Naive thymus-derived CD4-positive, alpha-beta T cell (primary cell): ENCODE measurements around the gene CASP9. TPM values are rescaled to one million over a fixed set of nuclear protein-coding genes. Genes with fewer than 3 reads are reported as not detected.
"Not testable (repeated sequence)": the region's sequence is repeated elsewhere in the genome, so short reads cannot be mapped to it uniquely, and the experiment has no call there.

Experiments
- ATAC-seq: fragments of 150-1000 bp; cut with Tn5 transposase; 2 replicates; pipeline ENCODE4 v1.10.0; 2021; ENCODE audit warnings: mild to moderate bottlenecking, moderate library complexity
- CTCF ChIA-PET: fragments of 350-600 bp; sonication (Branson Sonifier 250); formaldehyde crosslinking; loops from one replicate; lab custom pipeline; 2021; ENCODE audit warnings: antibody characterized with exemption; lab: Charles Lee
- POLR2A ChIA-PET: fragments of 350-600 bp; sonication (Branson Sonifier 250); formaldehyde crosslinking; loops from one replicate; lab custom pipeline; 2021; ENCODE audit warnings: antibody characterized with exemption, inconsistent platforms; lab: Charles Lee
- DNase-seq, 9 donors: peaks; one replicate each; pipeline versions ENCODE4 v3.0.0 to v3.0.0-alpha.2; 2020 to 2022; ENCODE audit warnings: mixed read lengths in 1 of 9
- H3K27ac ChIP-seq: one replicate; pipeline ENCODE4 v1.7.0; 2013; ENCODE audit warnings: mild to moderate bottlenecking, low read depth, low read length, moderate library complexity
- H3K27me3 ChIP-seq, 2 donors: one replicate each; pipeline ENCODE4 v1.7.0; 2013; ENCODE audit warnings: low read length in 2 of 2, mild to moderate bottlenecking in 2 of 2, moderate library complexity in 2 of 2; ENCODE audit not compliant: control insufficient read depth in 2 of 2, insufficient read depth in 2 of 2
- H3K36me3 ChIP-seq, 3 experiments: 1 replicate in 2 of 3; 2 replicates in 1 of 3; pipeline ENCODE4 v1.7.0; 2013; ENCODE audit warnings: low read length in 3 of 3, mild to moderate bottlenecking in 3 of 3, moderate library complexity in 1 of 3; ENCODE audit not compliant: insufficient read depth in 3 of 3, control insufficient read depth in 2 of 3
- H3K4me1 ChIP-seq, 2 donors: one replicate each; pipeline ENCODE4 v1.7.0; 2013; ENCODE audit warnings: low read length in 2 of 2, mild to moderate bottlenecking in 2 of 2, moderate library complexity in 1 of 2; ENCODE audit not compliant: control insufficient read depth in 2 of 2, insufficient read depth in 2 of 2
- H3K4me3 ChIP-seq: 2 replicates; pipeline ENCODE4 v1.7.0; 2013; ENCODE audit warnings: mild to moderate bottlenecking, low read length
- H3K9me3 ChIP-seq, 3 experiments: 1 replicate in 2 of 3; 2 replicates in 1 of 3; pipeline ENCODE4 v1.7.0; 2013; ENCODE audit warnings: low read length in 3 of 3; ENCODE audit not compliant: control insufficient read depth in 2 of 3
- H3K27ac Mint-ChIP-seq, 9 donors: one replicate each; pipeline ENCODE4 v1.8.0; 2020 to 2022; ENCODE audit warnings: mixed read lengths in 9 of 9, mild to moderate bottlenecking in 8 of 9, moderate library complexity in 5 of 9, inconsistent platforms in 2 of 9
- H3K27me3 Mint-ChIP-seq, 5 donors: one replicate each; pipeline ENCODE4 v1.8.0; 2021 to 2022; ENCODE audit warnings: mixed read lengths in 5 of 5, mild to moderate bottlenecking in 1 of 5
- H3K36me3 Mint-ChIP-seq, 5 donors: one replicate each; pipeline ENCODE4 v1.8.0; 2020 to 2022; ENCODE audit warnings: mixed read lengths in 5 of 5, mild to moderate bottlenecking in 3 of 5, inconsistent platforms in 1 of 5
- H3K4me1 Mint-ChIP-seq, 7 donors: one replicate each; pipeline ENCODE4 v1.8.0; 2020 to 2022; ENCODE audit warnings: mixed read lengths in 7 of 7, mild to moderate bottlenecking in 3 of 7, inconsistent platforms in 1 of 7
- H3K4me3 Mint-ChIP-seq, 10 donors: one replicate each; pipeline ENCODE4 v1.8.0; 2020 to 2022; ENCODE audit warnings: mild to moderate bottlenecking in 10 of 10, mixed read lengths in 10 of 10, moderate library complexity in 6 of 10, inconsistent platforms in 2 of 10
- H3K9me3 Mint-ChIP-seq, 11 donors: one replicate each; pipeline ENCODE4 v1.8.0; 2020 to 2022; ENCODE audit warnings: mixed read lengths in 11 of 11, mild to moderate bottlenecking in 4 of 11, inconsistent platforms in 1 of 11, moderate library complexity in 1 of 11
- intact Hi-C, 2 donors: fragments of 100-400 bp; cut with micrococcal nuclease; formaldehyde crosslinking; loops; one replicate each; pipeline ENCODE4 v1.15.1; 2023
- polyA plus RNA-seq, 2 donors: library from polyadenylated mRNA; unstranded; fragments of 300-500 nt; fragmentation: Illumina TruSeq; gene quantifications; one replicate each; pipeline ENCODE4 v1.2.3, GENCODE V29; 2021
- total RNA-seq, 6 experiments: library from RNA in 5 of 6; stranded (reverse) in 5 of 6; gene quantifications; 1 replicate in 5 of 6; 2 replicates in 1 of 6; pipeline ENCODE4 v1.2.3 and lab custom pipeline; 2021 to 2026

CASP9 gene
- total and polyA plus RNA-seq, 7 experiments from 2014 or later = 9.0 to 22.2 (median 15.2) TPM

- Histone ChIP-seq H3K9me3 (no peaks in the 10 kb centered on the region), H3K27ac (peak overlapping the region; percentile 100), H3K4me3 (peak overlapping the region; percentile 58), H3K27me3 (no peaks in the 10 kb centered on the region), H3K36me3 (no peaks in the 10 kb centered on the region), H3K4me1 (peaks cover 21 to 25% of the 10 kb centered on the region in 2 donors)
- no peaks in the 10 kb centered on the region for H3K27me3 Mint-ChIP-seq
- intact Hi-C loops = loop anchor here (1.0 to 10.0 kb wide), 12 partner anchors 94 to 1531 kb away; partner anchors contain the start of genes DDI2 (in 1 of the 2), EFHD2 (in 1 of the 2), PLEKHM2 (in 1 of the 2) and SDHB (in 1 of the 2)
- no peak for DNase-seq
- H3K36me3 Mint-ChIP-seq = peaks cover 0 to 18% (median 0%) of the 10 kb centered on the region in 5 donors
- ChIA-PET CTCF (interaction anchor here (0.7 kb wide), 1 partner anchor 45 kb away, joined by 3 read pairs; no protein-coding TSS in a partner anchor), POLR2A (interaction anchor here (0.6 kb wide), 2 partner anchors 30 to 91 kb away, joined by 3 to 5 read pairs; no protein-coding TSS in a partner anchor)
- H3K9me3 Mint-ChIP-seq = peaks cover 0 to 4% (median 0%) of the 10 kb centered on the region in 11 donors
- no peak for ATAC-seq
- peaks cover 30 to 60% (median 55%) of the 10 kb centered on the region in 7 donors for H3K4me1 Mint-ChIP-seq
- peak overlapping the region; percentile 90 to 100 (median 100) for H3K27ac Mint-ChIP-seq
- H3K4me3 Mint-ChIP-seq = peak overlapping the region; percentile 82 to 100 (median 91)
Measured at GRCh38 chr1:15523104-15524020, 653 bp downstream of the CASP9 start.

DNA sequence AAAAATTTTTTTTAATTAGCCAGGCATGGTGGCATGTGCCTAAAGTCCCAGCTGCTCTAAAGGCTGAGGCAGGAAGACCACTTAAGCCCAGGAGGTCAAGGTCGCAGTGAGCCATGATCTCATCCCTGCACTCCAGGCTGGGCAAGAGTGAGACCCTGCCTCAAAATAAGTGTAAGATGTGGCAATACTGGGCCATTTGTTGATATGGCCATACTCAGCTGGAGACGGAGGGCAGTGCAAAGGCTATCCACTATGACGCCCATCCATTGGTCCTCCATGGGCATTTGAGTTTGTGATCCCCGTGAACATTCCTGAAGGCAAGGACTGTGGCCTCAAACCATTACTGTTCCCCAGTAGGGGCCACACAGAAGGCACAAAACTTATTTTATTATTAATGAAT lies 1.5 kb downstream of the CASP9 start:
- peaks cover 0 to 5% (median 0%) of the 10 kb centered on the region in 3 experiments for H3K36me3 ChIP-seq
- H3K4me1 ChIP-seq = peaks cover 19 to 21% of the 10 kb centered on the region in 2 donors
- Mint-ChIP-seq H3K27me3 (no peaks in the 10 kb centered on the region), H3K9me3 (peaks cover 0 to 4% (median 0%) of the 10 kb centered on the region in 11 donors), H3K4me3 (peak overlapping the region in 5 of 10 donors; percentile 29 to 100 (median 87)), H3K27ac (peak overlapping the region in 4 of 9 donors; percentile 37 to 100 (median 68)), H3K36me3 (peaks cover 0 to 25% (median 0%) of the 10 kb centered on the region in 5 donors), H3K4me1 (peaks cover 30 to 55% (median 49%) of the 10 kb centered on the region in 7 donors)
- CTCF ChIA-PET = no interaction called here
- POLR2A ChIA-PET = no interaction called here
- intact Hi-C loops = loop anchor here (10.0 kb wide), 3 partner anchors 178 to 1382 kb away; no protein-coding TSS in a partner anchor
- H3K9me3 ChIP-seq = no peaks in the 10 kb centered on the region
- no peak overlapping the region for H3K27ac ChIP-seq
- ATAC-seq (no peak), DNase-seq (no peak)
- H3K27me3 ChIP-seq = no peaks in the 10 kb centered on the region
- H3K4me3 ChIP-seq = no peak overlapping the region

GRCh38 chr1:15521206-15521906 lies 2.7 kb downstream of the CASP9 start:
- peaks cover 13 to 17% of the 10 kb centered on the region in 2 donors for H3K4me1 ChIP-seq
- Mint-ChIP-seq H3K36me3 (peaks cover 6 to 37% (median 11%) of the 10 kb centered on the region in 5 donors), H3K27ac (peak overlapping the region in 4 of 9 donors; percentile 22 to 68 (median 66)), H3K4me3 (peak overlapping the region in 6 of 10 donors; percentile 7 to 46 (median 28)), H3K4me1 (peaks cover 30 to 59% (median 45%) of the 10 kb centered on the region in 7 donors)
- ATAC-seq, H3K27me3 ChIP-seq, H3K9me3 Mint-ChIP-seq, POLR2A ChIA-PET, H3K36me3 ChIP-seq, H3K27me3 Mint-ChIP-seq, H3K9me3 ChIP-seq, CTCF ChIA-PET, DNase-seq, H3K4me3 ChIP-seq: not testable (repeated sequence)
- peak overlapping the region; percentile 8 for H3K27ac ChIP-seq
- intact Hi-C loops = loop anchor here (10.0 kb wide), 3 partner anchors 177 to 1383 kb away; no protein-coding TSS in a partner anchor

DNA sequence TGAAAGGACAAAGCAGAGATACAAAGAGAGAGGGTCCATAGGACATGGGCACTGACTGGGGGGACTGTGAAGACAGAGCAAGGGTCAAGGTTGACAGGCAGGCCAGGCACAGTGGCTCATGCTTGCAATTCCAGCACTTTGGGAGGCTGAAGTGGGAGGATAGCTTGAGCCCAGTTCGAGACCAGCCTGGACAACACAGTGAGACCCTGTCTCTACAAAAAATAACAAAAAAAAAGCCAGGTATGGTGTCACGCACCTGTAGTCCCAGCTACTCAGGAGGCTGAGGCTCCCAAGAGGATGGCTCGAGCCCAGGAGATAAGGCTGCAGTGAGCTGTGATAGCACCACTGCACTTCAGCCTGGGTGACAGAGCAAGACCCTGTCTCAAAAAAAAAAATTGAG lies 4.4 kb downstream of the CASP9 start:
- H3K27ac Mint-ChIP-seq = peak overlapping the region in 2 of 9 donors; percentile 6 to 15
- intact Hi-C loops = loop anchor here (10.0 kb wide), 3 partner anchors 175 to 1385 kb away; no protein-coding TSS in a partner anchor
- Histone ChIP-seq H3K27ac (no peak overlapping the region), H3K27me3 (no peaks in the 10 kb centered on the region), H3K9me3 (no peaks in the 10 kb centered on the region), H3K4me1 (peaks cover 0 to 10% of the 10 kb centered on the region in 2 donors), H3K36me3 (peaks cover 0 to 9% (median 0%) of the 10 kb centered on the region in 3 experiments), H3K4me3 (no peak overlapping the region)
- POLR2A ChIA-PET = no interaction called here
- DNase-seq = no peak
- H3K4me3 Mint-ChIP-seq = peak overlapping the region in 1 of 10 donors; percentile 46
- peaks cover 27 to 57% (median 36%) of the 10 kb centered on the region in 7 donors for H3K4me1 Mint-ChIP-seq
- H3K27me3 Mint-ChIP-seq = no peaks in the 10 kb centered on the region
- no peak for ATAC-seq
- CTCF ChIA-PET = interaction anchor here (0.6 kb wide), 1 partner anchor 140 kb away, joined by 6 read pairs; no protein-coding TSS in a partner anchor
- peaks cover 0 to 6% (median 0%) of the 10 kb centered on the region in 11 donors for H3K9me3 Mint-ChIP-seq
- H3K36me3 Mint-ChIP-seq = peaks cover 6 to 47% (median 14%) of the 10 kb centered on the region in 5 donors

GRCh38 chr1:15515022-15515663 lies 8.9 kb downstream of the CASP9 start:
- Histone ChIP-seq H3K27ac (no peak overlapping the region), H3K36me3 (peaks cover 0 to 17% (median 5%) of the 10 kb centered on the region in 3 experiments), H3K9me3 (no peaks in the 10 kb centered on the region), H3K27me3 (no peaks in the 10 kb centered on the region), H3K4me3 (no peak overlapping the region), H3K4me1 (peaks cover 0 to 4% of the 10 kb centered on the region in 2 donors)
- H3K27me3 Mint-ChIP-seq = no peaks in the 10 kb centered on the region
- CTCF ChIA-PET = no interaction called here
- POLR2A ChIA-PET = no interaction called here
- peak overlapping the region in 2 of 10 donors; percentile 26 to 65 for H3K4me3 Mint-ChIP-seq
- peaks cover 0 to 6% (median 0%) of the 10 kb centered on the region in 11 donors for H3K9me3 Mint-ChIP-seq
- peaks cover 6 to 59% (median 20%) of the 10 kb centered on the region in 7 donors for H3K4me1 Mint-ChIP-seq
- peaks cover 6 to 62% (median 29%) of the 10 kb centered on the region in 5 donors for H3K36me3 Mint-ChIP-seq
- ATAC-seq (peak; percentile 38), DNase-seq (no peak)
- intact Hi-C loops = no loop called here
- H3K27ac Mint-ChIP-seq = peak overlapping the region in 3 of 9 donors; percentile 37 to 84 (median 51)
